Measurements from ENCODE around the gene BGN. TPM values are rescaled to one million over a fixed set of nuclear protein-coding genes. Genes with fewer than 3 reads are reported as not detected.

BGN gene
- total RNA-seq, 1 experiment from 2014 or later = not detected

DNA sequence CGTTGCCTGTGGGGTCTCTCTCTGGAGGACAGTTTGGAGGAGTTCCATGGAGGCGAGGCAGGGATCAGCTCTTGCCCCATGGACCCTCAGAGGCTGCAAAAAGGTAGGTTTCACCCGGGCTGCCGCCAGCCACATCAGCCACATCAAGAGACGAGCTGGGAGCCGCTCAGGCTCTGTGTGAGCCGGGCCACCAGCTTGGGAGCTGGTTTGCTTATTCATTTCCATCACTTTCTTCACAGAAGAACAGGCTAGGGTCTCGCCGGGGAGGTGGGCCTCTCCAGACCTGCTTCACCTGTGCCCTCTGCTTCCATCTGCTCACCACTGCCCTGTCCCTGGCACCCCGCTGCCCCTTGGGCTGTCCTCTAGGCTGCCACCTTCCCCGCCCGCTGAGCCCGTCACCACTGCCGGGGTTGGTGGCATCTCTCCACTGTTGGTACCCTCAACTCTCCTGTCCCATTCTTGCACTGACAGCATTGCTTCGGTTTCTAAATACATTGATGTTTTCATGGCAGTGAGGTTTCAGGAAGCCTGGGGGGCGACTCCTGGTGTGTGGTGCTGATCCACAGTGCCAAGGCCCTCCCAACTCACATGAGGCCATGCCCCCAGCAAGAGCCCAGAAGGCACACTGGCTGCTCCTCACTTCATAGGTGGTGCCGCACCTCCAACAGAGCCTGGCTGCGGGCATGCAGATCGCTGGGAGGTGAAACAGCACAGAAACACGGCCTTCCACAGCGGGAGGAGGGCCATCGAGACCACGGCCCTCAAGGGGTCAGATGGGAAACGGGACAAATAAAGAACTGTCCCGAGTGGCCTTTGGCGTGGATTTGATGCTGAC lies 44.4 kb upstream of the BGN start:
- ATAC-seq (no peak), DNase-seq (no peak)
- no peaks in the 10 kb centered on the region for H3K9me2 ChIP-seq (replicated peaks; ENCODE audit: low read length)
- TF ChIP-seq EZH2 (IDR thresholded peaks at IDR 0.05; ENCODE audit: low read length, unreplicated experiment) = no peak
- TF ChIP-seq, protein P1, sequence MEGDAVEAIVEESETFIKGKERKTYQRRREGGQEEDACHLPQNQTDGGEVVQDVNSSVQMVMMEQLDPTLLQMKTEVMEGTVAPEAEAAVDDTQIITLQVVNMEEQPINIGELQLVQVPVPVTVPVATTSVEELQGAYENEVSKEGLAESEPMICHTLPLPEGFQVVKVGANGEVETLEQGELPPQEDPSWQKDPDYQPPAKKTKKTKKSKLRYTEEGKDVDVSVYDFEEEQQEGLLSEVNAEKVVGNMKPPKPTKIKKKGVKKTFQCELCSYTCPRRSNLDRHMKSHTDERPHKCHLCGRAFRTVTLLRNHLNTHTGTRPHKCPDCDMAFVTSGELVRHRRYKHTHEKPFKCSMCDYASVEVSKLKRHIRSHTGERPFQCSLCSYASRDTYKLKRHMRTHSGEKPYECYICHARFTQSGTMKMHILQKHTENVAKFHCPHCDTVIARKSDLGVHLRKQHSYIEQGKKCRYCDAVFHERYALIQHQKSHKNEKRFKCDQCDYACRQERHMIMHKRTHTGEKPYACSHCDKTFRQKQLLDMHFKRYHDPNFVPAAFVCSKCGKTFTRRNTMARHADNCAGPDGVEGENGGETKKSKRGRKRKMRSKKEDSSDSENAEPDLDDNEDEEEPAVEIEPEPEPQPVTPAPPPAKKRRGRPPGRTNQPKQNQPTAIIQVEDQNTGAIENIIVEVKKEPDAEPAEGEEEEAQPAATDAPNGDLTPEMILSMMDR (conservative IDR thresholded peaks at IDR 0.05; ENCODE audit: low read depth, low read length) = no peak
- H3K27ac ChIP-seq (ENCODE audit: low read length) = no peak overlapping the region
- H3K4me2 ChIP-seq (ENCODE audit: low read length) = no peak overlapping the region
- no peaks in the 10 kb centered on the region for H4K20me1 ChIP-seq (ENCODE audit: low read length)
- no peak overlapping the region for H2AFZ ChIP-seq (ENCODE audit: low read length)
- POLR2A ChIA-PET (ENCODE audit: unreplicated experiment) = no interaction called here
- intact Hi-C loops (cut with micrococcal nuclease) = no loop called here
- no peaks in the 10 kb centered on the region for H3K27me3 ChIP-seq (ENCODE audit: low read length)
- H3K4me1 ChIP-seq (ENCODE audit: insufficient read depth, low read length) = no peaks in the 10 kb centered on the region
- BruUV-seq (replicated peaks) = no TSS peak
- no peaks in the 10 kb centered on the region for H3K79me2 ChIP-seq (ENCODE audit: low read length)
- no peaks in the 10 kb centered on the region for H3K36me3 ChIP-seq (ENCODE audit: low read depth, low read length)
- H3K9ac ChIP-seq (ENCODE audit: low read length) = no peak overlapping the region
- CTCF ChIA-PET = no interaction called here
- H3K4me3 ChIP-seq (ENCODE audit: low read length) = no peak overlapping the region
- no peaks in the 10 kb centered on the region for H3F3A ChIP-seq (ENCODE audit: low read length, unreplicated experiment)
- H3K9me3 ChIP-seq (ENCODE audit: low read length) = no peaks in the 10 kb centered on the region

GRCh38 chrX:153450949-153451277 lies 43.9 kb upstream of the BGN start:
- intact Hi-C loops (cut with micrococcal nuclease) = no loop called here

More at GRCh38 chrX:153450949-153451277, 43.9 kb upstream of the BGN start:
- no peaks in the 10 kb centered on the region for H3K79me2 ChIP-seq (ENCODE audit: low read length)
- no peak overlapping the region for H3K27ac ChIP-seq (ENCODE audit: low read length)
- H3K4me2 ChIP-seq (ENCODE audit: low read length) = no peak overlapping the region
- no peaks in the 10 kb centered on the region for H3K27me3 ChIP-seq (ENCODE audit: low read length)
- no peaks in the 10 kb centered on the region for H3K9me3 ChIP-seq (ENCODE audit: low read length)
- H3K9ac ChIP-seq (ENCODE audit: low read length) = no peak overlapping the region
- H3K4me1 ChIP-seq (ENCODE audit: insufficient read depth, low read length) = no peaks in the 10 kb centered on the region
- ATAC-seq (no peak), DNase-seq (no peak)
- no peaks in the 10 kb centered on the region for H3K9me2 ChIP-seq (replicated peaks; ENCODE audit: low read length)
- no TSS peak for BruUV-seq (replicated peaks)
- no peak overlapping the region for H3K4me3 ChIP-seq (ENCODE audit: low read length)
- no peaks in the 10 kb centered on the region for H4K20me1 ChIP-seq (ENCODE audit: low read length)
- TF ChIP-seq EZH2phosphoT487 (IDR thresholded peaks at IDR 0.05; ENCODE audit: borderline replicate concordance, low read length) = no peak
- TF ChIP-seq, protein P1 (conservative IDR thresholded peaks at IDR 0.05; ENCODE audit: low read depth, low read length) = no peak
- no peak for TF ChIP-seq EZH2 (IDR thresholded peaks at IDR 0.05; ENCODE audit: low read length, unreplicated experiment)
- POLR2A ChIA-PET (ENCODE audit: unreplicated experiment) = no interaction called here
- no peak overlapping the region for H2AFZ ChIP-seq (ENCODE audit: low read length)
- H3K36me3 ChIP-seq (ENCODE audit: low read depth, low read length) = no peaks in the 10 kb centered on the region
- CTCF ChIA-PET = no interaction called here
- no peaks in the 10 kb centered on the region for H3F3A ChIP-seq (ENCODE audit: low read length, unreplicated experiment)
